ENCODE measurements around the gene RANBP10. TPM values are rescaled to one million over a fixed set of nuclear protein-coding genes. Genes with fewer than 3 reads are reported as not detected.

Gene RANBP10
- total and polyA plus RNA-seq, 2 donors (not counting 3 experiments of a cell fraction or from before 2014, with no cell fraction given), result 25.6 to 28.8 TPM

DNA sequence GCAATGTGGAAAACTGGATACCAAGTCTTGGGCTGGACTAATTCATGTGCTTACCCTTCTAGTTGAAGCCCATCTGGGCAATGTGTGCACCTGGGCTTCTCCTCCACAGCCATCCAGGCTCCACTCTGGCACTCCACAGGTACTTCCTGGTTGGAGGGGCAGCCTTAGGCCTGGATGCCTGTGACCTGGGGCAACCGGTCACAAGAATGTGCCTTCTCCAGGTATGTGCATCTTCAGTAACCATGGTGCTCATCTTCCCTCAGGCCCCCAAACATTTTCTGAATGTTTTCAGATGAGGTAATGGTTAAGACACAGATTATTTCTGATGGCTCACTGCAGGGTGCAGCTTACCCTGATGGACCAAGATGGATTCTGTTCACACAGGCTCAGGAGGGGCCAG lies 128.6 kb downstream of the RANBP10 start:
- Histone ChIP-seq H3K9me1 (replicated peaks; ENCODE audit: control insufficient read depth, extremely low read depth, insufficient read depth, low read length) (no peaks in the 10 kb centered on the region), H3K79me2 (ENCODE audit: control insufficient read depth, insufficient read depth, low read length) (no peaks in the 10 kb centered on the region), H2AFZ (ENCODE audit: low read depth, low read length) (no peak overlapping the region), H3K4me3 (replicated peaks in 1 of 3; ENCODE audit: insufficient read depth in 1 of 3, low read depth in 1 of 3, low read length in 3 of 3) (no peak overlapping the region), H3K4me1 (ENCODE audit: control insufficient read depth, extremely low read depth, insufficient read depth, low read length) (peaks cover 26% of the 10 kb centered on the region), H3K4me2 (ENCODE audit: insufficient read depth, low read length) (no peak overlapping the region), H3K36me3 (ENCODE audit: control insufficient read depth in 2 of 2, extremely low read depth in 1 of 2, insufficient read depth in 2 of 2, low read length in 2 of 2) (peaks cover 0 to 18% of the 10 kb centered on the region in 2 experiments), H4K20me1 (replicated peaks; ENCODE audit: control insufficient read depth, extremely low read depth, insufficient read depth, low read length) (no peaks in the 10 kb centered on the region), H3K9me3 (replicated peaks; ENCODE audit: control insufficient read depth, insufficient read depth, low read length) (no peaks in the 10 kb centered on the region), H3K27me3 (ENCODE audit: control insufficient read depth in 2 of 2, insufficient read depth in 2 of 2, low read length in 2 of 2) (no peaks in the 10 kb centered on the region), H3K9ac (replicated peaks; ENCODE audit: extremely low read depth, insufficient read depth, low read length) (no peak overlapping the region), H3K27ac (ENCODE audit: insufficient read depth, low read depth, low read length) (no peak overlapping the region)
- TF ChIP-seq, protein P1, sequence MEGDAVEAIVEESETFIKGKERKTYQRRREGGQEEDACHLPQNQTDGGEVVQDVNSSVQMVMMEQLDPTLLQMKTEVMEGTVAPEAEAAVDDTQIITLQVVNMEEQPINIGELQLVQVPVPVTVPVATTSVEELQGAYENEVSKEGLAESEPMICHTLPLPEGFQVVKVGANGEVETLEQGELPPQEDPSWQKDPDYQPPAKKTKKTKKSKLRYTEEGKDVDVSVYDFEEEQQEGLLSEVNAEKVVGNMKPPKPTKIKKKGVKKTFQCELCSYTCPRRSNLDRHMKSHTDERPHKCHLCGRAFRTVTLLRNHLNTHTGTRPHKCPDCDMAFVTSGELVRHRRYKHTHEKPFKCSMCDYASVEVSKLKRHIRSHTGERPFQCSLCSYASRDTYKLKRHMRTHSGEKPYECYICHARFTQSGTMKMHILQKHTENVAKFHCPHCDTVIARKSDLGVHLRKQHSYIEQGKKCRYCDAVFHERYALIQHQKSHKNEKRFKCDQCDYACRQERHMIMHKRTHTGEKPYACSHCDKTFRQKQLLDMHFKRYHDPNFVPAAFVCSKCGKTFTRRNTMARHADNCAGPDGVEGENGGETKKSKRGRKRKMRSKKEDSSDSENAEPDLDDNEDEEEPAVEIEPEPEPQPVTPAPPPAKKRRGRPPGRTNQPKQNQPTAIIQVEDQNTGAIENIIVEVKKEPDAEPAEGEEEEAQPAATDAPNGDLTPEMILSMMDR (IDR thresholded peaks at IDR 0.05; ENCODE audit: extremely low read depth in 1 of 2, insufficient read depth in 1 of 2, low read depth in 1 of 2, low read length in 2 of 2), result no peak
- TF ChIP-seq FOS (IDR thresholded peaks at IDR 0.05; ENCODE audit: borderline replicate concordance, insufficient read depth, low read length) (no peak), JUN (IDR thresholded peaks at IDR 0.05; ENCODE audit: borderline replicate concordance, insufficient read depth, insufficient read length, low read depth) (no peak), MYC (IDR thresholded peaks at IDR 0.05; ENCODE audit: low read depth, low read length) (no peak), POLR2AphosphoS5 (IDR thresholded peaks at IDR 0.05; ENCODE audit: insufficient read depth, low read depth, low read length) (no peak), EZH2 (IDR thresholded peaks at IDR 0.05; ENCODE audit: borderline replicate concordance, low read depth, low read length, severe bottlenecking) (no peak)
- TF ChIP-seq, protein P2, sequence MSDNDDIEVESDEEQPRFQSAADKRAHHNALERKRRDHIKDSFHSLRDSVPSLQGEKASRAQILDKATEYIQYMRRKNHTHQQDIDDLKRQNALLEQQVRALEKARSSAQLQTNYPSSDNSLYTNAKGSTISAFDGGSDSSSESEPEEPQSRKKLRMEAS (IDR thresholded peaks at IDR 0.05; ENCODE audit: insufficient read depth, insufficient read length), result no peak
- FAIRE-seq (no peak), DNase-seq (ENCODE audit: low read depth, low spot score) (no peak)
- ChIA-PET POLR2A (no interaction called here), CTCF (interaction anchor here (1.5 to 2.4 kb wide), 2 partner anchors 124 to 138 kb away, joined by 5 to 18 read pairs; no protein-coding TSS in a partner anchor)
- dilution Hi-C loops (cut with MboI; ENCODE audit: extremely low pct_ligation_motif_present, low sequenced_read_pairs), result loop anchor here (25.0 kb wide), 1 partner anchor 235 kb away; no protein-coding TSS in a partner anchor
- no TSS peak for BruUV-seq (replicated peaks)
- intact Hi-C loops (cut with micrococcal nuclease), result no loop called here

Data from endothelial cell of umbilical vein (primary cell).